GM06990 (cell line): Measurements from ENCODE around the gene CITED1.

ENCODE experiments used
- DNase-seq: peaks from one replicate; pipeline ENCODE4 v3.0.0-alpha.2; 2011; ENCODE audit not compliant: insufficient read length; ENCODE audit errors: extremely low read depth
- H3K27me3 ChIP-seq: replicated peaks from 2 replicates; pipeline ENCODE4 v1.6.0; 2011; ENCODE audit warnings: low read length; ENCODE audit not compliant: control insufficient read depth, insufficient read depth
- H3K36me3 ChIP-seq: 2 replicates; pipeline ENCODE4 v1.5.1; 2011; ENCODE audit warnings: low read length; ENCODE audit not compliant: control insufficient read depth, insufficient read depth
- H3K4me3 ChIP-seq: replicated peaks from 2 replicates; pipeline ENCODE4 v1.5.1; 2011; ENCODE audit warnings: low read depth, mild to moderate bottlenecking, control low read depth, low read length
- TF ChIP-seq, protein P1 (sequence below): IDR thresholded peaks from 2 replicates; pipeline ENCODE4 v1.5.1; 2011; ENCODE audit warnings: low read length, control low read depth, mild to moderate bottlenecking, inconsistent platforms; ENCODE audit not compliant: insufficient read depth, poor library complexity, severe bottlenecking

Gene CITED1

DNA sequence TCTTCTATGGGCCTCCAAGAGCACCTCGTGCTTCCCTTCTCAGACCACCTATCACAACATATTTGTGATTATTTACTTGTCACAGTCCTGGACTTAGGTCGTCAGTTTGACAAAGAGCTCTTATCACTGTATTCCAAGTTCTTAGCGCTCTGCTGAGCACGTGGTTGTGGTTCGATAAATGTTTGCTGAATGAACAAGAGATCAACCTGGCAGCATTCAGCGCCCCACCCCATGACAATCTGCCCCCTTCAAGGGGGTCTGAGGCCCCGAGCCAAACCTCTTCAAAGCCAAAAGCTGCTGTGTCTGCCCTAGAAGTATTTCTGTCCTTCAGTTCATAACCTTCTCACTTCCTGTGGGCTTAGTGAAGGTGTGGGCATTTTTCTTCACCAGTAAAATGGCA is 43.6 kb downstream of the CITED1 start:
- Histone ChIP-seq H3K4me3 (no peak overlapping the region), H3K27me3 (no peaks in the 10 kb centered on the region; the same call in 1 of the 2 replicates), H3K36me3 (no peaks in the 10 kb centered on the region)
- TF ChIP-seq, protein P1, sequence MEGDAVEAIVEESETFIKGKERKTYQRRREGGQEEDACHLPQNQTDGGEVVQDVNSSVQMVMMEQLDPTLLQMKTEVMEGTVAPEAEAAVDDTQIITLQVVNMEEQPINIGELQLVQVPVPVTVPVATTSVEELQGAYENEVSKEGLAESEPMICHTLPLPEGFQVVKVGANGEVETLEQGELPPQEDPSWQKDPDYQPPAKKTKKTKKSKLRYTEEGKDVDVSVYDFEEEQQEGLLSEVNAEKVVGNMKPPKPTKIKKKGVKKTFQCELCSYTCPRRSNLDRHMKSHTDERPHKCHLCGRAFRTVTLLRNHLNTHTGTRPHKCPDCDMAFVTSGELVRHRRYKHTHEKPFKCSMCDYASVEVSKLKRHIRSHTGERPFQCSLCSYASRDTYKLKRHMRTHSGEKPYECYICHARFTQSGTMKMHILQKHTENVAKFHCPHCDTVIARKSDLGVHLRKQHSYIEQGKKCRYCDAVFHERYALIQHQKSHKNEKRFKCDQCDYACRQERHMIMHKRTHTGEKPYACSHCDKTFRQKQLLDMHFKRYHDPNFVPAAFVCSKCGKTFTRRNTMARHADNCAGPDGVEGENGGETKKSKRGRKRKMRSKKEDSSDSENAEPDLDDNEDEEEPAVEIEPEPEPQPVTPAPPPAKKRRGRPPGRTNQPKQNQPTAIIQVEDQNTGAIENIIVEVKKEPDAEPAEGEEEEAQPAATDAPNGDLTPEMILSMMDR = no peak
- no peak for DNase-seq

DNA sequence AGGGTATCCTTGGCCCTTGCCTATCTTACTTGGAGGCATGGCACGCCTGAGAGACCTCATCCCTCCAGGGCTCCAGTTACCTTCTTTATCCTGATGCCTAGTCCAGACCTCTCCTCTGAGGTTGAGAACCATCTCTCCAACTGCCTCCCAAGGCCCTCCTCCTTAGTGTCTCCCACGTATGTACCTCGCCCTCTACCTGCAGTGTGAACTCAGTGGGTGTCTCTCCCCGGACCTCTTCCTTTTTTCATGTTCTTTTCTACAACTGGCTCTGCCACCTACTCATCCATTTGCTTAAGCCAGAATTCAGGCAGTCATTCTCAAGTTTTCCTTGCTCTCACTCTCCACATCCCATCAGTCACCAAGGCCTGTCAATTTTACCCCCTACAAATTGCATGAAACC is 45.3 kb downstream of the CITED1 start:
- H3K36me3 ChIP-seq = no peaks in the 10 kb centered on the region
- TF ChIP-seq, protein P1 = no peak
- H3K27me3 ChIP-seq = no peaks in the 10 kb centered on the region; the same call in 1 of the 2 replicates
- no peak for DNase-seq
- H3K4me3 ChIP-seq = no peak overlapping the region

DNA sequence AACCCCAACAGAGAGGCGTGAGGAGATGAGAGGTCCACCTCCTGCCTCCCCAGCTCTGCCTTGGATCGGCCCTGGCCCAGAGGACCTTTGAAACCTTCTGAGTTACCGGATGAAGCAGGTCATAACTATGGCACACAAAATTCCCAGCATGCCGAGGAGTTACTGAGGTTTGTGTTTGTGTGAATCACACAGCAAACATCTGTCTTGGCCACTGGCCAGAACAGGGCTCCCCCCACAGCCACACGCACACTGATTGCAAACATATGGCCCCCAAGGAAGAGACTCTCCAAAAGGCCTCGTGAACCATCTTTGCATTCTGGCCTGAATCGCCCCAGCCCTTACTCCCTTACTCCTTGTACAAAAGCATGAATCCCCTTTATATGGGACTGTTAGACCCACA is 47.5 kb downstream of the CITED1 start:
- Histone ChIP-seq H3K36me3 (no peaks in the 10 kb centered on the region), H3K4me3 (no peak overlapping the region), H3K27me3 (no peaks in the 10 kb centered on the region; the same call in 1 of the 2 replicates)
- TF ChIP-seq, protein P1 = no peak
- DNase-seq = no peak

DNA sequence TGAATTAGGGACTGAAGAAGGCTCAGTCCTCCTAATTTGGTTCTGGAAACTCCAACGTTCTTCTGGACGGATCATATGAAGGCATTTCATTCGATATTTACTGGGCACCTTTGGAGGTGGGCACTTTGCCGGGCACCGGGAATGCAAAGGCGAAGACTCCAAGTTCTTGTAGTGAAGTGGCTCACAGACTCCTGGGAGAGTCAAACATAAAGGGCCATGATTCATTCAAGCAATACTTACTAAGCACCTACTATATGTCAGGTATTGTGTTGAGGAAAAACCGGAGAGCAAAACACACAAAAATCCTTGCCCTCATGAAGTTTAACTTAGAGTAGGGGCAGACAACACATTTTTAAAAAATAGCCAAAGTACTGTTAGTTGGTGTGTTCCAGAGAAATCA is 49.9 kb downstream of the CITED1 start:
- no peak for DNase-seq
- Histone ChIP-seq H3K27me3 (no peaks in the 10 kb centered on the region; the same call in 1 of the 2 replicates), H3K36me3 (no peaks in the 10 kb centered on the region), H3K4me3 (no peak overlapping the region)
- TF ChIP-seq, protein P1 = no peak

DNA sequence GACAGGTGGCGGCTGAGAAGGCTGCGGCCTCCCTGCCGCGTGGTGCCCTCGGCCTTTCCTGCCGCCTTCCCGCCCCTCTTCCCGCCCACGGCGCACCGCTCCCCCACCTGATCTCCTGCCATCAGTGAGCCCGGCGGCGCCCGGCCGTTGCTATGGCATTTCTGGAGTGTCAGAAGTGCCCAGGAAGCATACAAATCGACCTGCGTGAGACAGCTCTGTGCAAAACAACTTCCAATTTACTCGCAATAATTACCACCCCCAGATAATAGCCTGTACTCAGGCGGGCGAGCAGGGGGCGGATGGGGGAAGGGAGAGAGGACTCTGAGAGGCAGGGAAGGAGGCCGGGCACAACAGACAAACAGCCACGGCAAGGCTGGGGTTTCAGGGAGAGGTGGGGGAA is 50.3 kb downstream of the CITED1 start:
- TF ChIP-seq, protein P1 = no peak
- H3K27me3 ChIP-seq = no peaks in the 10 kb centered on the region; the same call in 1 of the 2 replicates
- H3K4me3 ChIP-seq = no peak overlapping the region
- no peak for DNase-seq
- no peaks in the 10 kb centered on the region for H3K36me3 ChIP-seq

DNA sequence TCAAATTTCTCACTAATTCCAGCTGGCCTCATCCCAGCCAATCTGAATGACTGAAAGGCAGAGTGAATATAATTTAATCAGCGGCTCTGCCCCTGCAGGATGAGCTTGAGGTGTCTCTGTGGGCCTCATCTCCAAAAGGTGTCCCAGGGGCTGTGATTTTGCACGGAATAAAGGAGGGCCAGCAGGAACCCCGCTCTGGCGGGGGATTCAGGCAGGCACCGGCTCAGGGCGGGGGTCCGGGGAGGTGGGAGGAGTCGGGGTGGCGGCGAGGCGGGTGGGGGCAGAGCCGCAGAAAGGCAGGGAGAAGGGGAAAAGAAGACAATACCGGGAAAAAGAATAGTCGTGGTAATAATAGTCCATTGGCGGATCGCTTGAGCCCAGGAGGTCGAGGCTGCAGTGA is 50.9 kb downstream of the CITED1 start:
- H3K4me3 ChIP-seq = no peak overlapping the region
- no peaks in the 10 kb centered on the region for H3K36me3 ChIP-seq
- no peaks in the 10 kb centered on the region; the same call in 1 of the 2 replicates for H3K27me3 ChIP-seq
- no peak for DNase-seq
- TF ChIP-seq, protein P1 = no peak
